LNCaP clone FGC (cell line): Measurements from ENCODE around the gene ARFGAP1.
A peak's percentile ranks its signal among the peaks of the same experiment; 100 is the strongest.

Source experiments
- DNase-seq: peaks from one replicate; pipeline ENCODE4 v3.0.0-alpha.2; 2011; ENCODE audit warnings: low read depth
- H3K4me3 ChIP-seq: 2 replicates; pipeline ENCODE4 v1.5.1; 2011; ENCODE audit warnings: mild to moderate bottlenecking, low read depth, low read length, control low read depth
- TF ChIP-seq, protein P1 (sequence below): IDR thresholded peaks from 2 replicates; pipeline ENCODE4 v1.5.1; 2012; ENCODE audit warnings: mild to moderate bottlenecking; ENCODE audit not compliant: control insufficient read depth, insufficient read depth; ENCODE audit errors: extremely low read depth

The ARFGAP1 gene

DNA sequence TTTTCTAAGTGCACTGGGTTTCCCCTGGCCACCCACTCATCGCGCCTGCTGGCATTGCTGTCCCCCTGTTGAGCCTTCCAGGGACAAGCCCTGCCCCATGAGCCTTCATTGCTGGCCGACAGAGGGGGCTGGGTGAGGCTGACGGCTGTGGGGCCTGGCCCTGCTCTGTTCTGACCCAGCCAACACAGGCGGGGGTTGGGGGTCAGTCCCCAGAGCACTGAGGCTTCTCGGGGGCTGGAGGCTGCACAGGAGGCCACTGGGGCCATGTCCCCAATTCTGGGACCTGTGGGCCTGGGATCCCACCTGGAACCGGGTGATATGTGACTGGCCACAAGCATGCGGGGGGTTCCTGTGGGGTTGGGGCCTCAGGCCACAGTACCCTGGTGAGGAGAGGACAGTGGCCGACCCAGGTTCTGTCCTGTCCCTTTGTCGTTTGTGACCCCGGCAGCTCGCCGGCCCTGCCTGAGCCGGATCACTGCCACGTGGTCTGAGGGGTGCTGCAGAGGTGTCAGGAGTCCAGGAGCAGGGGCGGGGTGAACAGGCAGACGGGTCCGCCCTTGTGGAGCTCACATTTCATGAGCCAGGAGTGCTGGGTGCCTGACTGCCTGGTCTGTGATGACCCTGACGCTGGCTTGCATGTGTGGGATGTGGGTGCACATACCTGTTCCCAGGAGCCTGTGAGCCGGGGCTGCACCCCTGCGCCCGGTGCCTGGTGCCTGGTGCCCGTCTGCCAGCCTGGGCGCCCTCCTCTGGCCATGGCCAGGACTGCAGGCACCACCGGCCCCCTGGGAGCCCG, 18.3 kb downstream of the ARFGAP1 start:
- no peak overlapping the region for H3K4me3 ChIP-seq
- DNase-seq = no peak
- TF ChIP-seq, protein P1, sequence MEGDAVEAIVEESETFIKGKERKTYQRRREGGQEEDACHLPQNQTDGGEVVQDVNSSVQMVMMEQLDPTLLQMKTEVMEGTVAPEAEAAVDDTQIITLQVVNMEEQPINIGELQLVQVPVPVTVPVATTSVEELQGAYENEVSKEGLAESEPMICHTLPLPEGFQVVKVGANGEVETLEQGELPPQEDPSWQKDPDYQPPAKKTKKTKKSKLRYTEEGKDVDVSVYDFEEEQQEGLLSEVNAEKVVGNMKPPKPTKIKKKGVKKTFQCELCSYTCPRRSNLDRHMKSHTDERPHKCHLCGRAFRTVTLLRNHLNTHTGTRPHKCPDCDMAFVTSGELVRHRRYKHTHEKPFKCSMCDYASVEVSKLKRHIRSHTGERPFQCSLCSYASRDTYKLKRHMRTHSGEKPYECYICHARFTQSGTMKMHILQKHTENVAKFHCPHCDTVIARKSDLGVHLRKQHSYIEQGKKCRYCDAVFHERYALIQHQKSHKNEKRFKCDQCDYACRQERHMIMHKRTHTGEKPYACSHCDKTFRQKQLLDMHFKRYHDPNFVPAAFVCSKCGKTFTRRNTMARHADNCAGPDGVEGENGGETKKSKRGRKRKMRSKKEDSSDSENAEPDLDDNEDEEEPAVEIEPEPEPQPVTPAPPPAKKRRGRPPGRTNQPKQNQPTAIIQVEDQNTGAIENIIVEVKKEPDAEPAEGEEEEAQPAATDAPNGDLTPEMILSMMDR = peak; percentile 64

DNA sequence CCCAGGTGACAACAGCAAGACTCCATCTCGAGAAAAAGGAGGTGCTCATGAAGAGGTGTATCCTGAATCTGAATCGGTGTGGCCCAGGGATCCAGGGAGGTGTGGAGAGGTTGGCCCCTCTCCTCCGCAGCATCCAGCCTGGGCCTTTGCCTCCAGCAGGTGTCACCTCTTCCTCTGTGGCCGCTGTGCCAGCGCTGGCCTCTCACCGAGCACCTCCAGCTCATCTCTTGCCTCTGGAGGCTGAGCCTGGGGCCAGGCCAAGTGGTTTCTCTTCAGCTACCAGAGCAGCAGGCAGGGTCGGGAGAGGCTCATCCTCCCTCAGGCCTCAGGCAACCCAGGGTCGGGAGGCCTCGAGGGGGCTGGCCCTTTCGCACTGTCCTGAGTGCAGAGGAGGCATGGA, 19.2 kb downstream of the ARFGAP1 start:
- TF ChIP-seq, protein P1 = no peak
- H3K4me3 ChIP-seq = no peak overlapping the region

DNA sequence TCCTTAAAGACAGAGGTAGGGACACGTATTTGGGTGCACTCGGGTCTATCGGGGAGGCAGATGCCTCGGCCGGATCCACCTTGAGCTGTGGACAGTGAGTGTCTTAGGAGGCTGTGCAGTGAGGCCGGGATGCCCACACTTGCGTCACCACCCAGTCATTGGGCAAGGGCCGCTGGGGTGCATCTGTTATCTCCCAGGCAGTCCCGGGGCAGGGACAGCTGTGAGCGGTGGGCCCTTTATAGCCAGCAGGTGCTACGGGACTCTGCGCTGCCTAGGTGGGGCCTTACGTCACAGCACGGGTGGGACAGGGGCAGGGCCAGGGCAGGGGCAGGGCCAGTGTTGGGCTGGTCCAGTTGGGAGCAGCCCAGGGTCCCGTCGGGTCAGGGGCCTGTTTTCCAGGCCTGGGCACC, 19.7 kb downstream of the ARFGAP1 start:
- DNase-seq = no peak
- TF ChIP-seq, protein P1 = no peak
- no peak overlapping the region for H3K4me3 ChIP-seq

More for the DNA sequence above, 19.2 kb downstream of the ARFGAP1 start:
- DNase-seq = no peak

DNA sequence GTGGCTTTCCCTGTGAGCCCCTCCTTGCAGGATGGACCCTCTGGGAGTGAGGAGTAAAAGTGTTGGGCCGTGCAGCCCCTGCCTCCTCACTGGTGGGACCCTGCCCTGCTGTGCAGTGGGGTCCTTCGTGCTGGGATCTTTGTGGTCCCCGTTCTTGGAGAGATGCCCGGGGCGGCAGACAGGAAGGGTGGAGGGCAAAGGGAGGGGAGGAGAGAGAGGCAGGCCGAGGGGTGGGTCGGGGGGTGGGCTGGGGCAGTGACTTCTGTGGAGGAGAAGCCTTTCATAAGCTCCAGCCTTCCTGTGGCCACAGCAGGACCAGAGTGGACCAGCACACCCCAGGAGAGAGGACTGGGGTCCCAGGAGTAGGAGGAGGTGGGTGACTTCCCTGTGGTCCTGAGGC, 20.3 kb downstream of the ARFGAP1 start, which contains the start of gene COL20A1:
Gene COL20A1, plus strand, starts transcription at position 283 of the 400 bp plus-strand sequence. CDS start 1,922 bp downstream, outside the sequence.
- TF ChIP-seq, protein P1 = no peak
- H3K4me3 ChIP-seq = no peak within 1 kb of the TSS
- DNase-seq = no peak

DNA sequence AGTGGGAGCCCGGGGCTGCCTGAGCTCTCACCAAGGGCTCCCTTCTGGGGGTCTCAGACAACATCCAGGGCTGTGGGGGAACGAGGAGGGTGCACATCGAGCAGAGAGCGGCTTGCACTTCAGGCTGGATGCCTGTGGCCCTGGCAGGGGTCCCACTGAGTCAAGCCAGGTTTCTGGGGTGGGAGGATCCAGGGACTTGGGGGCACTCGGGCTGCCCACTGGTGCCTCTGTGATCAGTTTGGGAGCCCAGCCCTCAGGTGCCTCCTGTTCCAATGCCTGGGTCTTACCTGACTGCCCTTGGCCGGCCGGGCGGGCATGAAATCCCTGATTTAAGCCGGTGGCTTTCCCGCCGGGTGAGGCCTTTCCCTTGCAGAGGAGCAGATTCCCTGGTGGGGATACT, 20.8 kb downstream of the ARFGAP1 start:
- H3K4me3 ChIP-seq = no peak overlapping the region
- DNase-seq = no peak
- TF ChIP-seq, protein P1 = no peak

DNA sequence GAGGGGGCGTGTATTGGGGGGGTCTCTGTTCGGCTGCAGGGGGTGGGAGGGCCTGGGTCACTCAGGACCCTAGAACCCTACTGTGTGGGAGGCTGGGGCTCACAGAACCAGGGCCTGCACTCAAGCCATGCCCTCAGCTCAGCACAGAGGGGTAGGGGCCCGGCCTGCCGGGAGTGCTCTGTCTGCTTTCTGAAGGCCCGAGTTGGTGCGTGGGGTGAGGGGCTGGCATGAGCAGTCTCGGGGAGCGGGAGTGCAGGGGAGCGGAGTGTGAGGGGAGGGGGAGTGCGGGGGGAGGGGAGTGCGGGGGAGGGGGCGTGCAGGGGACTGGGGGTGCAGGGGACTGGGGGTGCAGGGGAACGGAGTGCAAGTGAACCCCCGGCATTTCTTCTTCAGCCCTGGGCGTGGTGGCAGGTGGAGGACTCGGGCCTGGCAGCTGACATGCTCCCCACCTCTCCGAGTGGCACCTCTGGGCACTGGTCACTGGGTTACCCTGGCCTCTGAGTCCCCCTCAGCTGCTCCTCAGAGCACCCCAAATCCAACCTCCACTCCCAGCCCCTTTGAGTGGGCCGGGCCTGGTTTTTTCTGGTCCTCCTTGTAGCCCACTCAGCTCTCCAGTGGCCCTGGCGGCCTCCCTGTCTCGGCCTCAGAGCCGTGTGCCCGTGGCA, 21.4 kb downstream of the ARFGAP1 start:
- H3K4me3 ChIP-seq = no peak overlapping the region
- TF ChIP-seq, protein P1 = no peak
- no peak for DNase-seq
